Measurements from ENCODE around the gene MAP4K3. TPM values are rescaled to one million over a fixed set of nuclear protein-coding genes. Genes with fewer than 3 reads are reported as not detected.

The MAP4K3 gene
- total RNA-seq, 1 experiment from 2014 or later, result 48.4 TPM

GRCh38 chr2:39300044-39300978, 136.8 kb downstream of the MAP4K3 start:
- no peak for DNase-seq
- no peak overlapping the region for H3K4me3 ChIP-seq (ENCODE audit: insufficient read depth, low read depth, low read length)

GRCh38 chr2:39290433-39290832, 146.7 kb downstream of the MAP4K3 start:
- H3K36me3 ChIP-seq (replicated peaks; ENCODE audit: control insufficient read depth, insufficient read depth, low read length), result peaks cover 7% of the 10 kb centered on the region
- no peak for DNase-seq
- H3K4me3 ChIP-seq (ENCODE audit: insufficient read depth, low read depth, low read length), result no peak overlapping the region
- no peaks in the 10 kb centered on the region for H3K27me3 ChIP-seq (ENCODE audit: control insufficient read depth, insufficient read depth, low read length)

More at GRCh38 chr2:39300044-39300978, 136.8 kb downstream of the MAP4K3 start:
- no peaks in the 10 kb centered on the region for H3K36me3 ChIP-seq (replicated peaks; ENCODE audit: control insufficient read depth, insufficient read depth, low read length)
- no peaks in the 10 kb centered on the region for H3K27me3 ChIP-seq (ENCODE audit: control insufficient read depth, insufficient read depth, low read length)

- Histone ChIP-seq H3K36me3 (replicated peaks; ENCODE audit: control insufficient read depth, insufficient read depth, low read length) (peaks cover 9% of the 10 kb centered on the region), H3K4me3 (ENCODE audit: insufficient read depth, low read depth, low read length) (no peak overlapping the region), H3K27me3 (ENCODE audit: control insufficient read depth, insufficient read depth, low read length) (no peaks in the 10 kb centered on the region)
- DNase-seq, result no peak
Measured at GRCh38 chr2:39289609-39290008, 147.5 kb downstream of the MAP4K3 start.

GRCh38 chr2:39283561-39283960, 153.5 kb downstream of the MAP4K3 start:
- no peak overlapping the region for H3K4me3 ChIP-seq (ENCODE audit: insufficient read depth, low read depth, low read length)
- H3K36me3 ChIP-seq (replicated peaks; ENCODE audit: control insufficient read depth, insufficient read depth, low read length), result peaks cover 7% of the 10 kb centered on the region
- DNase-seq, result no peak
- no peaks in the 10 kb centered on the region for H3K27me3 ChIP-seq (ENCODE audit: control insufficient read depth, insufficient read depth, low read length)

- peaks cover 6% of the 10 kb centered on the region for H3K36me3 ChIP-seq (replicated peaks; ENCODE audit: control insufficient read depth, insufficient read depth, low read length)
- peak; percentile 29 for DNase-seq
Measured at GRCh38 chr2:39281391-39281790, 155.7 kb downstream of the MAP4K3 start.

GRCh38 chr2:39275016-39275415, 162.1 kb downstream of the MAP4K3 start:
- Histone ChIP-seq H3K4me3 (ENCODE audit: insufficient read depth, low read depth, low read length) (no peak overlapping the region), H3K36me3 (replicated peaks; ENCODE audit: control insufficient read depth, insufficient read depth, low read length) (peaks cover 4% of the 10 kb centered on the region), H3K27me3 (ENCODE audit: control insufficient read depth, insufficient read depth, low read length) (no peaks in the 10 kb centered on the region)
- DNase-seq, result no peak

More at GRCh38 chr2:39281391-39281790, 155.7 kb downstream of the MAP4K3 start:
- Histone ChIP-seq H3K4me3 (ENCODE audit: insufficient read depth, low read depth, low read length) (no peak overlapping the region), H3K27me3 (ENCODE audit: control insufficient read depth, insufficient read depth, low read length) (no peaks in the 10 kb centered on the region)

- H3K36me3 ChIP-seq (replicated peaks; ENCODE audit: control insufficient read depth, insufficient read depth, low read length), result no peaks in the 10 kb centered on the region; the same call in 1 of the 2 replicates
- no peak for DNase-seq
Measured at GRCh38 chr2:39269941-39270340, 167.1 kb downstream of the MAP4K3 start.

GRCh38 chr2:39266916-39267434, 170.1 kb downstream of the MAP4K3 start:
- no peaks in the 10 kb centered on the region; the same call in none of the 2 replicates for H3K36me3 ChIP-seq (replicated peaks; ENCODE audit: control insufficient read depth, insufficient read depth, low read length)

More at GRCh38 chr2:39269941-39270340, 167.1 kb downstream of the MAP4K3 start:
- Histone ChIP-seq H3K27me3 (ENCODE audit: control insufficient read depth, insufficient read depth, low read length) (no peaks in the 10 kb centered on the region), H3K4me3 (ENCODE audit: insufficient read depth, low read depth, low read length) (no peak overlapping the region)

GRCh38 chr2:39266139-39266805, 170.8 kb downstream of the MAP4K3 start:
- no peaks in the 10 kb centered on the region for H3K27me3 ChIP-seq (ENCODE audit: control insufficient read depth, insufficient read depth, low read length)
- DNase-seq, result no peak
- H3K4me3 ChIP-seq (ENCODE audit: insufficient read depth, low read depth, low read length), result no peak overlapping the region
- no peaks in the 10 kb centered on the region; the same call in none of the 2 replicates for H3K36me3 ChIP-seq (replicated peaks; ENCODE audit: control insufficient read depth, insufficient read depth, low read length)

More at GRCh38 chr2:39266916-39267434, 170.1 kb downstream of the MAP4K3 start:
- DNase-seq, result no peak
- no peak overlapping the region for H3K4me3 ChIP-seq (ENCODE audit: insufficient read depth, low read depth, low read length)
- H3K27me3 ChIP-seq (ENCODE audit: control insufficient read depth, insufficient read depth, low read length), result no peaks in the 10 kb centered on the region

GRCh38 chr2:39265315-39265714, 171.8 kb downstream of the MAP4K3 start:
- DNase-seq, result no peak
- Histone ChIP-seq H3K36me3 (replicated peaks; ENCODE audit: control insufficient read depth, insufficient read depth, low read length) (no peaks in the 10 kb centered on the region; the same call in none of the 2 replicates), H3K4me3 (ENCODE audit: insufficient read depth, low read depth, low read length) (no peak overlapping the region), H3K27me3 (ENCODE audit: control insufficient read depth, insufficient read depth, low read length) (no peaks in the 10 kb centered on the region)

GRCh38 chr2:39264733-39265132, 172.4 kb downstream of the MAP4K3 start:
- no peak overlapping the region for H3K4me3 ChIP-seq (ENCODE audit: insufficient read depth, low read depth, low read length)
- no peaks in the 10 kb centered on the region for H3K27me3 ChIP-seq (ENCODE audit: control insufficient read depth, insufficient read depth, low read length)
- DNase-seq, result no peak
- H3K36me3 ChIP-seq (replicated peaks; ENCODE audit: control insufficient read depth, insufficient read depth, low read length), result no peaks in the 10 kb centered on the region; the same call in none of the 2 replicates

GRCh38 chr2:39260087-39260486, 177.0 kb downstream of the MAP4K3 start:
- Histone ChIP-seq H3K36me3 (replicated peaks; ENCODE audit: control insufficient read depth, insufficient read depth, low read length) (no peaks in the 10 kb centered on the region; the same call in none of the 2 replicates), H3K27me3 (ENCODE audit: control insufficient read depth, insufficient read depth, low read length) (no peaks in the 10 kb centered on the region), H3K4me3 (ENCODE audit: insufficient read depth, low read depth, low read length) (no peak overlapping the region)
- DNase-seq, result no peak

- Histone ChIP-seq H3K36me3 (replicated peaks; ENCODE audit: control insufficient read depth, insufficient read depth, low read length) (peaks cover 13% of the 10 kb centered on the region), H3K4me3 (ENCODE audit: insufficient read depth, low read depth, low read length) (no peak overlapping the region), H3K27me3 (ENCODE audit: control insufficient read depth, insufficient read depth, low read length) (no peaks in the 10 kb centered on the region)
- no peak for DNase-seq
Measured at GRCh38 chr2:39256040-39256439, 181.0 kb downstream of the MAP4K3 start.

GRCh38 chr2:39252888-39253518, 184.1 kb downstream of the MAP4K3 start:
- no peak overlapping the region for H3K4me3 ChIP-seq (ENCODE audit: insufficient read depth, low read depth, low read length)
- H3K36me3 ChIP-seq (replicated peaks; ENCODE audit: control insufficient read depth, insufficient read depth, low read length), result peaks cover 17% of the 10 kb centered on the region
- DNase-seq, result no peak
- no peaks in the 10 kb centered on the region for H3K27me3 ChIP-seq (ENCODE audit: control insufficient read depth, insufficient read depth, low read length)
